ENCODE data around the gene GALNT11. TPM values are rescaled to one million over a fixed set of nuclear protein-coding genes. Genes with fewer than 3 reads are reported as not detected.
"Not testable (repeated sequence)": the region's sequence is repeated elsewhere in the genome, so short reads cannot be mapped to it uniquely, and the experiment has no call there.

The GALNT11 gene
- total and polyA plus RNA-seq, 2 experiments from 2014 or later = 42.0 to 49.1 TPM

GRCh38 chr7:152065800-152066344 lies 40.4 kb downstream of the GALNT11 start:
- H2AFZ ChIP-seq; H3F3A ChIP-seq (ENCODE audit: insufficient read depth); H3K27me3 ChIP-seq (replicated peaks; ENCODE audit: insufficient read depth); H3K4me1 ChIP-seq (ENCODE audit: insufficient read depth); H3K36me3 ChIP-seq (ENCODE audit: low read depth); DNase-seq; H3K4me3 ChIP-seq; H4K20me1 ChIP-seq (ENCODE audit: insufficient read depth); in situ Hi-C loops (cut with MboI); H3K9ac ChIP-seq; H3K4me2 ChIP-seq (ENCODE audit: unreplicated experiment); H3K9me2 ChIP-seq (ENCODE audit: insufficient read depth); H3K27ac ChIP-seq; H3K9me3 ChIP-seq (ENCODE audit: low read depth): not testable (repeated sequence)
- WGBS, 2 experiments (ENCODE audit: low coverage in 1 of 2, low lambda C conversion rate in 2 of 2, missing lambda C conversion rate in 2 of 2) = 88 to 95% methylated on average over 10 of the region's 10 CpGs
- H3K79me2 ChIP-seq (ENCODE audit: insufficient read depth) = peaks cover 86% of the 10 kb centered on the region

GRCh38 chr7:152072421-152072820 lies 46.9 kb downstream of the GALNT11 start:
- Histone ChIP-seq H3K79me2 (ENCODE audit: insufficient read depth) (peaks cover 80% of the 10 kb centered on the region), H3K4me1 (ENCODE audit: insufficient read depth) (no peaks in the 10 kb centered on the region), H3K27me3 (replicated peaks; ENCODE audit: insufficient read depth) (no peaks in the 10 kb centered on the region), H2AFZ (0 out of 2 replicates have a peak overlapping the region, but pooled peaks have one; percentile 34), H3F3A (ENCODE audit: insufficient read depth) (no peaks in the 10 kb centered on the region), H3K36me3 (ENCODE audit: low read depth) (no peaks in the 10 kb centered on the region), H3K9me3 (ENCODE audit: low read depth) (no peaks in the 10 kb centered on the region), H3K9me2 (ENCODE audit: insufficient read depth) (no peaks in the 10 kb centered on the region), H3K27ac (no peak overlapping the region), H4K20me1 (ENCODE audit: insufficient read depth) (no peaks in the 10 kb centered on the region), H3K9ac (no peak overlapping the region), H3K4me3 (no peak overlapping the region), H3K4me2 (ENCODE audit: unreplicated experiment) (no peak overlapping the region)
- WGBS, 2 experiments (ENCODE audit: low coverage in 1 of 2, low lambda C conversion rate in 2 of 2, missing lambda C conversion rate in 2 of 2) = 86 to 88% methylated on average over 4 of the region's 4 CpGs
- TF ChIP-seq EZH2 (IDR thresholded peaks at IDR 0.05; ENCODE audit: insufficient read depth, poor library complexity, severe bottlenecking) (no peak), EZH2phosphoT487 (IDR thresholded peaks at IDR 0.05; ENCODE audit: insufficient read depth, low read depth) (no peak)
- no peak for DNase-seq
- in situ Hi-C loops (cut with MboI) = no loop called here

- H2AFZ ChIP-seq = no peak overlapping the region
- H3K27me3 ChIP-seq (replicated peaks; ENCODE audit: insufficient read depth) = no peaks in the 10 kb centered on the region
- no peak overlapping the region for H3K4me3 ChIP-seq
- no peak overlapping the region for H3K9ac ChIP-seq
- no peak overlapping the region for H3K27ac ChIP-seq
- in situ Hi-C loops (cut with MboI) = no loop called here
- H3K9me3 ChIP-seq (ENCODE audit: low read depth) = no peaks in the 10 kb centered on the region
- no peak overlapping the region for H3K4me2 ChIP-seq (ENCODE audit: unreplicated experiment)
- H3F3A ChIP-seq (ENCODE audit: insufficient read depth) = no peaks in the 10 kb centered on the region
- H4K20me1 ChIP-seq (ENCODE audit: insufficient read depth) = no peaks in the 10 kb centered on the region
- H3K9me2 ChIP-seq (ENCODE audit: insufficient read depth) = no peaks in the 10 kb centered on the region
- WGBS, 2 experiments (ENCODE audit: low coverage in 1 of 2, low lambda C conversion rate in 2 of 2, missing lambda C conversion rate in 2 of 2) = 93 to 97% methylated on average over 2 of the region's 2 CpGs
- H3K4me1 ChIP-seq (ENCODE audit: insufficient read depth) = no peaks in the 10 kb centered on the region
- no peaks in the 10 kb centered on the region for H3K36me3 ChIP-seq (ENCODE audit: low read depth)
- no peak for TF ChIP-seq EZH2phosphoT487 (IDR thresholded peaks at IDR 0.05; ENCODE audit: insufficient read depth, low read depth)
- TF ChIP-seq EZH2 (IDR thresholded peaks at IDR 0.05; ENCODE audit: insufficient read depth, poor library complexity, severe bottlenecking) = no peak
- peaks cover 75% of the 10 kb centered on the region for H3K79me2 ChIP-seq (ENCODE audit: insufficient read depth)
- DNase-seq = no peak
Observed at GRCh38 chr7:152073352-152073751, 47.9 kb downstream of the GALNT11 start.

GRCh38 chr7:152074673-152075072 lies 49.2 kb downstream of the GALNT11 start:
- Histone ChIP-seq H3K4me3 (no peak overlapping the region), H3K9ac (no peak overlapping the region), H3K9me2 (ENCODE audit: insufficient read depth) (no peaks in the 10 kb centered on the region), H4K20me1 (ENCODE audit: insufficient read depth) (no peaks in the 10 kb centered on the region), H2AFZ (no peak overlapping the region), H3K4me1 (ENCODE audit: insufficient read depth) (no peaks in the 10 kb centered on the region), H3K9me3 (ENCODE audit: low read depth) (no peaks in the 10 kb centered on the region), H3K27me3 (replicated peaks; ENCODE audit: insufficient read depth) (no peaks in the 10 kb centered on the region), H3K4me2 (ENCODE audit: unreplicated experiment) (no peak overlapping the region), H3F3A (ENCODE audit: insufficient read depth) (no peaks in the 10 kb centered on the region), H3K36me3 (ENCODE audit: low read depth) (no peaks in the 10 kb centered on the region), H3K27ac (no peak overlapping the region), H3K79me2 (ENCODE audit: insufficient read depth) (peaks cover 62% of the 10 kb centered on the region)
- in situ Hi-C loops (cut with MboI) = no loop called here
- 83 to 98% methylated on average over 2 of the region's 2 CpGs for whole genome bisulfite sequencing, 2 experiments (ENCODE audit: low coverage in 1 of 2, low lambda C conversion rate in 2 of 2, missing lambda C conversion rate in 2 of 2)
- no peak for DNase-seq
- TF ChIP-seq EZH2phosphoT487 (IDR thresholded peaks at IDR 0.05; ENCODE audit: insufficient read depth, low read depth) (no peak), EZH2 (IDR thresholded peaks at IDR 0.05; ENCODE audit: insufficient read depth, poor library complexity, severe bottlenecking) (no peak)

GRCh38 chr7:152075379-152075778 lies 49.9 kb downstream of the GALNT11 start:
- H3K4me3 ChIP-seq; DNase-seq; in situ Hi-C loops (cut with MboI); H3K4me2 ChIP-seq (ENCODE audit: unreplicated experiment); H3K27me3 ChIP-seq (replicated peaks; ENCODE audit: insufficient read depth); H3K9me3 ChIP-seq (ENCODE audit: low read depth); H3K27ac ChIP-seq; H3K9me2 ChIP-seq (ENCODE audit: insufficient read depth); H3K9ac ChIP-seq; H4K20me1 ChIP-seq (ENCODE audit: insufficient read depth); H3K36me3 ChIP-seq (ENCODE audit: low read depth); H3K4me1 ChIP-seq (ENCODE audit: insufficient read depth); H2AFZ ChIP-seq; H3F3A ChIP-seq (ENCODE audit: insufficient read depth): not testable (repeated sequence)
- peaks cover 56% of the 10 kb centered on the region for H3K79me2 ChIP-seq (ENCODE audit: insufficient read depth)
- 90 to 93% methylated on average over 13 to 14 of the region's 14 CpGs for WGBS, 2 experiments (ENCODE audit: low coverage in 1 of 2, low lambda C conversion rate in 2 of 2, missing lambda C conversion rate in 2 of 2)
